ENCODE measurements around the gene ITGBL1.

The ITGBL1 gene

DNA sequence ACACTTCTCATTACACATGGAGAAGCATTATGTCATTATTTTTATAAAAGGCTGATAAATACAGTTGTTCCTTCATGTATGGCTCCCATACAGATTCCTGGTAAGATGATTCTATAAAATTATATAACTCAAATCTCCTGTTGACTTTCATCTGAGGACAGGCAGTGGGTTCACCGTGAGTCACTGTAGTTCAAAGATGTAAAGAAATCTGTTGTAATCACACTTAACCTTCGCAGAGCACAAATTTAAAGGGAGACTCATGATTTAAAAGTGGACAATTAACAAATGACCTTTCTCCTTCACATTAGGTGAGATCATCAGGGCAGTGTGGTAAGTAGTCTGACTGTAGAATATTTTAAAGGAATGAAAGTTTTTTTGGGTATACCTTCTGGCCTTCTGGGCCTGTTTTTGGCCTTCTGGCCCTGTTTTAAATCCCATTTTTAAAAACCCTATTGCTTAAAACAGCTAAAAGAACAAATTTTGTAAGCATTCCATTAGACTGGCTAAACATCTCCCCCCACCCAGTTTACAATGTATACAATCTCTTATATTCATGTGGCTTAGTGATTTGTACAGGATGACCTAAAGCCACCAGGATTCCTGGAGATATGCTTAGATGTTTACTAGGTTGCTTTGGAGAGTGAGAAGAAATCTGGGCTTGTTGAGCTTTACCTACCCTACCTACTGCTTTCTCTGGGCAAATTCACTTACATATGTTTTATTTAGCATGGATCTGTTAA is 171.2 kb downstream of the ITGBL1 start:
- H3K4me3 ChIP-seq (ENCODE audit: low read depth, low read length) = no peak overlapping the region
- TF ChIP-seq, protein P1, sequence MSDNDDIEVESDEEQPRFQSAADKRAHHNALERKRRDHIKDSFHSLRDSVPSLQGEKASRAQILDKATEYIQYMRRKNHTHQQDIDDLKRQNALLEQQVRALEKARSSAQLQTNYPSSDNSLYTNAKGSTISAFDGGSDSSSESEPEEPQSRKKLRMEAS (IDR thresholded peaks at IDR 0.05; ENCODE audit: low read depth, low read length) = no peak
- TF ChIP-seq MYC (IDR thresholded peaks at IDR 0.05; ENCODE audit: low read depth, low read length) = no peak
- no peak for TF ChIP-seq POLR2A (IDR thresholded peaks at IDR 0.05; ENCODE audit: extremely low read depth, insufficient read length)
- TF ChIP-seq, protein P2, sequence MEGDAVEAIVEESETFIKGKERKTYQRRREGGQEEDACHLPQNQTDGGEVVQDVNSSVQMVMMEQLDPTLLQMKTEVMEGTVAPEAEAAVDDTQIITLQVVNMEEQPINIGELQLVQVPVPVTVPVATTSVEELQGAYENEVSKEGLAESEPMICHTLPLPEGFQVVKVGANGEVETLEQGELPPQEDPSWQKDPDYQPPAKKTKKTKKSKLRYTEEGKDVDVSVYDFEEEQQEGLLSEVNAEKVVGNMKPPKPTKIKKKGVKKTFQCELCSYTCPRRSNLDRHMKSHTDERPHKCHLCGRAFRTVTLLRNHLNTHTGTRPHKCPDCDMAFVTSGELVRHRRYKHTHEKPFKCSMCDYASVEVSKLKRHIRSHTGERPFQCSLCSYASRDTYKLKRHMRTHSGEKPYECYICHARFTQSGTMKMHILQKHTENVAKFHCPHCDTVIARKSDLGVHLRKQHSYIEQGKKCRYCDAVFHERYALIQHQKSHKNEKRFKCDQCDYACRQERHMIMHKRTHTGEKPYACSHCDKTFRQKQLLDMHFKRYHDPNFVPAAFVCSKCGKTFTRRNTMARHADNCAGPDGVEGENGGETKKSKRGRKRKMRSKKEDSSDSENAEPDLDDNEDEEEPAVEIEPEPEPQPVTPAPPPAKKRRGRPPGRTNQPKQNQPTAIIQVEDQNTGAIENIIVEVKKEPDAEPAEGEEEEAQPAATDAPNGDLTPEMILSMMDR (IDR thresholded peaks at IDR 0.05; ENCODE audit: low read depth, low read length) = no peak
- no peak for DNase-seq (ENCODE audit: low read depth)

DNA sequence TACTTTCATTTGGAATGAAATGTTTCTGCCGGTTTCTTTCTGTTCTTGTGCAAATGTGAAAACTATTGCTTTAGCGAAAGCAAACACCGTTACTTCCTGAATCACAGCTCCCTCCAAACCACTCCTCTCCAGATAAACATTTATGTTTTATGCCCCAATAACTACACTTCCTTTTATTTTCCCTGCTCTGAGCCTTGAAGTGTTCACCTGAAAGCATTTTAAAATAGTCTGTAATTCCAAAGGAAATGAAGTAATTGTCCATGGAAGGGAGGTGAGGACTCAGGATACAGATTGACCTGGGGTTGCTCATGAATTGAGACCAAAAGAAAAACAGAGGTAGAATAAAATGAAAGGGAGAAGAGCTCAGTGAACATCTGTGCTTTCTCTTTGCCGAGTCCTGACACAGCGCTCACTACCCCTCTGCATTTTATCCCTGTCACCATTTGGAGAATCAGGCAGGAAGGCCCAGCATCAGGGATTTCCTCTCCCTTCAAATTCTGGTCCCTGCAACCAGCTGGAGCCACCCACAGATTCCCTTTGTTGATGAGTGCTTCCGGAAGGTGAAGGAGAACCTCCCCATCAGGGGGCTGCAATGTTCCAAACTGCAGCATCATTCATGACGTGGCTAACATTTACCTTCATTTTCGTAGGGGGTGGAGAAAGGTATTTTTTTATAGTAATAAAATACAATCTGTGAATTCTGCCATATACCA is 171.9 kb downstream of the ITGBL1 start:
- TF ChIP-seq, protein P1 (IDR thresholded peaks at IDR 0.05; ENCODE audit: low read depth, low read length) = no peak
- TF ChIP-seq, protein P2 (IDR thresholded peaks at IDR 0.05; ENCODE audit: low read depth, low read length) = no peak
- TF ChIP-seq POLR2A (IDR thresholded peaks at IDR 0.05; ENCODE audit: extremely low read depth, insufficient read length) = no peak
- no peak for TF ChIP-seq MYC (IDR thresholded peaks at IDR 0.05; ENCODE audit: low read depth, low read length)
- no peak overlapping the region for H3K4me3 ChIP-seq (ENCODE audit: low read depth, low read length)
- no peak for DNase-seq (ENCODE audit: low read depth)

DNA sequence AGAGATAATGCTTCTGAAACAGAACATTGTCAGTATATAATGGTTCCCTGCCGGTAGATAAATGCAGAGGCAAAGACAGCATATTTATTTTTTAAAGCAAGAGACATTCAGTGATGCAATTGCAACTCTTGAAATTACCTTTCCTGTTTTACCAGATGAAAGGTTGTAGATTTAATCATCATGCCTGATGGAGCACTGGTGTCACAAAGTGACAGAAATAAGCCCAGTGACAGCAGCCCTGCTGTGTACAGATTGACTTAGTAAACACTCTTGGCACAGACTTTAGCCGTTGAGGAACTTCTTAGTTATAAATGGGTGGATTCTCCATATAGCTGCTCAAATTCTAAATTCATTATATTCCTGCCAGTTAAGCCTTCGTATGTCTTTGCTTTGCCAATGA is 172.5 kb downstream of the ITGBL1 start:
- no peak for DNase-seq (ENCODE audit: low read depth)
- no peak overlapping the region for H3K4me3 ChIP-seq (ENCODE audit: low read depth, low read length)
- TF ChIP-seq, protein P2 (IDR thresholded peaks at IDR 0.05; ENCODE audit: low read depth, low read length) = no peak
- TF ChIP-seq MYC (IDR thresholded peaks at IDR 0.05; ENCODE audit: low read depth, low read length) = no peak
- no peak for TF ChIP-seq POLR2A (IDR thresholded peaks at IDR 0.05; ENCODE audit: extremely low read depth, insufficient read length)
- TF ChIP-seq, protein P1 (IDR thresholded peaks at IDR 0.05; ENCODE audit: low read depth, low read length) = no peak

DNA sequence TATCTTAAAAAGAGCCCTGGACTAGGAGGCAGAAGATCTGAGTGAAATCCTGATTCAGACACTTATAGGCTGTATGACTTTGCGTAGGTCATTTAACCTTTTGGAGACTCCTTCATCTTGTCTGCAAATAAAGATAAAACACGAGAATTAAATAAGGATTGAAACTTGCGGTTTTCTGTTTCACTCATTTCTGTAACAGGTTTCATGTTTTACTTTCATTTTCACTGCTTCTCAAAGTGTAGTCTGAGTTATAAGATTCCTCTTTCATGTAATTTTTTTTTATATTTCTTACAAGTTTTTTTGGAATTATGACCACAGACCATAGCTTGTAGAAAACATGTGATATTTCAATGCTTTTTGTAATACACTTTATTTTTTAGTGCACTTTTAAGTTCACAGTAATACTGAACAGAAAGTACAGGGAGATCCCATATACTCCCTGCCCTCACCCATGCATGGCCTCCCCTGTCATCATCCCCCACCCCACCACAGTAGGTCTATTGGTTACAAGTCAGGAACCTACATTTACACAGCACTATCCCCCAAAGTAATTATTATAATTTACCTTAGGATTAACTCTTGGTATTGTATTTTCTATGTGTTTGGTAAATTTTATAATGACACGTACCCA is 174.6 kb downstream of the ITGBL1 start:
- peak; percentile 15 for DNase-seq (ENCODE audit: low read depth)
- TF ChIP-seq MYC (IDR thresholded peaks at IDR 0.05; ENCODE audit: low read depth, low read length) (no peak), POLR2A (IDR thresholded peaks at IDR 0.05; ENCODE audit: extremely low read depth, insufficient read length) (no peak)
- TF ChIP-seq, protein P2 (IDR thresholded peaks at IDR 0.05; ENCODE audit: low read depth, low read length) = no peak
- TF ChIP-seq, protein P1 (IDR thresholded peaks at IDR 0.05; ENCODE audit: low read depth, low read length) = no peak

DNA sequence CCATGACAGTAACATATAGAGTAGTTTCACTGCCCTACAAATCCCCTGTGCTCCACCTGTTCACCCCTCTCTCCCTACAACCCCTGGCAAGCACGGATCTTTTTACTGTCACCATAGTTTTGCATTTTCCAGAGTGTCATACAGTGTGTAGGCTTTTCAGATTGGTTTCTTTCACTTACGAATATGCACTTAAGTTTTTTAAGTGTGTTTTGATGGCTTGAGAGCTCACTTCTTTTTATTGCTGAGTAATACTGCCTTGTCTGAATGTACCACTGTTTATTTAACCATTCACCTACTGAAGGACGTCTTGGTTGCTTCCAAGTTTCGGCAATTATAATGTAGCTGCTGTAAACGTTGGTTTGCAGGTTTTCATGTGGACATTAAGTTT is 175.1 kb downstream of the ITGBL1 start:
- TF ChIP-seq, protein P2 (IDR thresholded peaks at IDR 0.05; ENCODE audit: low read depth, low read length) = no peak
- TF ChIP-seq POLR2A (IDR thresholded peaks at IDR 0.05; ENCODE audit: extremely low read depth, insufficient read length) (no peak), MYC (IDR thresholded peaks at IDR 0.05; ENCODE audit: low read depth, low read length) (no peak)
- TF ChIP-seq, protein P1 (IDR thresholded peaks at IDR 0.05; ENCODE audit: low read depth, low read length) = no peak
- DNase-seq (ENCODE audit: low read depth) = no peak
- H3K4me3 ChIP-seq (ENCODE audit: low read depth, low read length) = no peak overlapping the region

More for the DNA sequence above, 174.6 kb downstream of the ITGBL1 start:
- peak overlapping the region; percentile 42 for H3K4me3 ChIP-seq (ENCODE audit: low read depth, low read length)
